HUES64 (cell line): ENCODE results near the gene LTC4S.

Experiments
- H3K27ac ChIP-seq: 2 replicates; pipeline ENCODE4 v1.7.0; 2013; ENCODE audit warnings: low read depth, low read length, inconsistent platforms
- H3K27me3 ChIP-seq: 2 replicates; pipeline ENCODE4 v1.6.1; 2013; ENCODE audit warnings: mild to moderate bottlenecking, low read length; ENCODE audit not compliant: insufficient read depth
- H3K36me3 ChIP-seq: 2 replicates; pipeline ENCODE4 v1.6.1; 2013; ENCODE audit warnings: mild to moderate bottlenecking, low read length; ENCODE audit not compliant: insufficient read depth
- H3K4me1 ChIP-seq: 2 replicates; pipeline ENCODE4 v1.6.1; 2013; ENCODE audit warnings: mild to moderate bottlenecking, low read length, moderate library complexity; ENCODE audit not compliant: insufficient read depth
- H3K4me3 ChIP-seq: 2 replicates; pipeline ENCODE4 v1.5.1; 2013; ENCODE audit warnings: mild to moderate bottlenecking, low read length, moderate library complexity
- H3K9ac ChIP-seq: 2 replicates; pipeline ENCODE4 v1.6.1; 2013; ENCODE audit warnings: mild to moderate bottlenecking, low read depth, low read length
- H3K9me3 ChIP-seq: 2 replicates; pipeline ENCODE4 v1.6.1; 2013; ENCODE audit warnings: low read depth, low read length; ENCODE audit not compliant: insufficient read depth
- WGBS: fragments of 150-250, 120-280 bp; methylation state at CpG from one replicate; pipeline ENCODE4 v1.1.7; 2013; ENCODE audit warnings: missing lambda C conversion rate; 5-methylcytosine and 5-hydroxymethylcytosine counted together

The LTC4S gene

DNA sequence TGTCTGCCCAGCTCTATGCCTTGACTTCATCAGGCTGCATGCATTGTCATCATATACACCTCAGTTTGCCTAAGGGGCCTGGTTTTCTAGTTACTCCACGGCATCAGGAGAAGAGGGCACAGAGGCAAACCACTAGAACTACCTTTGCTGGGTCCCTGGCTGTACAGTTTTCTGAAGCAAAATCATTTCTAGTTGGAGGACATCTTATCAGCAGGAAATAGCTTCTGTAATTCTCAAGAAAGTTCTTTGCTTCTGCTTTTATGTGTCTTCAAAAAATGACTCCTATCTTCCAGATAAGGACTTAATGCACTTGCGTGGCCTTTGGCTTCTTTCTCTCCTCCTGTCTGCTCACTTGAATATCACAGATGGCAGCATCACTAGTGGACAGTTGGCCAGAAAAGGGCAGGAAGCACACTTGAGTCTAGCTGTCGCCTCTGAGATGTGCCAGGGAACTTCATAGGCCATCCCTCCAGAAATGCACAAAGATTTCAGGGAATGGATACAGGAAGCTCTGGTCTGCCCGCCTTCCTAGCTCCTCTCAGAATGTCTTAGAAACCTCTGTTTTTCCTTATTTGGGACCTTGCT, 22.4 kb upstream of the LTC4S start:
- Histone ChIP-seq H3K36me3 (peaks cover 96% of the 10 kb centered on the region), H3K27ac (no peak overlapping the region), H3K4me3 (no peak overlapping the region), H3K9ac (no peak overlapping the region; the same call in 1 of the 2 replicates), H3K4me1 (peaks cover 6% of the 10 kb centered on the region; the same call in 1 of the 2 replicates), H3K27me3 (no peaks in the 10 kb centered on the region), H3K9me3 (no peaks in the 10 kb centered on the region)
- 97% methylated on average over 4 of the region's 4 CpGs for WGBS

DNA sequence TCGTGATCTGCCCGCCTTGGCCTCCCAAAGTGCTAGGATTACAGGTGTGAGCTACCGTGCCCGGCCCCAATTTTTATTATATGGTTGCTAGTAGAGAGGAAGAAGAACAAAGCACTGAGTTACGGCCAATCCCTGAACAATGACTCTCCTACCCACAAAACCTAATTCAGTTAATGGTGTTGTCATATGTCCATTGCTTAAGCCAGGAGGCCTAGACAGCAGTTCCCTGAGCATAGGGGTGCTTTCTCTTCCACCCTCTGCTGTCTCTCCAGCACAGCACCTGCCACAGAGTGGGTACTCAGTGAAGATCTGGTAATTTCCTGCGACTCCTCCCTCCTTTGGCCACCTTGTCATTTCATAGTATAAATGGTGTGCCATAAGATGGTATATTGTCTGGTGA, 21.4 kb upstream of the LTC4S start:
- 93% methylated on average over 6 of the region's 6 CpGs for WGBS
- peaks cover 95% of the 10 kb centered on the region for H3K36me3 ChIP-seq
- no peaks in the 10 kb centered on the region for H3K4me1 ChIP-seq

DNA sequence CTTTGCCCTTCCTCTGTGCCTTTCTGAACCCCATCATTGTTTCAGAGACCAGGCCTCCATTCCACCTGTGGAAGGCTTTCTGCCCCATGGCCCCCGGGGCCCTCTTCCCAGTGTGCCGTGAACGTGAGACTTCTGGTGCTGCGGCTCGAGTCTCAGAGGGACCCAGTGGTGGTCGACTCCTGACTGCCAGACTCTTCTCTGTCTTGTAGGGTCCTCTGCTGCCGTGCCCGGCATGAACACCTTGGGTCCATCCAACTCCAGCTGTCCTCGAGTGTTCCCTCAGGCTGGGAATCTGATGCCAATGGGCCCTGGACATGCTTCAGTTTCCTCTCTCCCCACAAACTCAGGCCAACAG, 20.1 kb upstream of the LTC4S start:
- no peaks in the 10 kb centered on the region for H3K9me3 ChIP-seq
- H3K36me3 ChIP-seq, result peaks cover 97% of the 10 kb centered on the region
- no peaks in the 10 kb centered on the region for H3K27me3 ChIP-seq
- 96% methylated on average over 9 of the region's 9 CpGs for WGBS
- H3K27ac ChIP-seq, result no peak overlapping the region
- H3K4me3 ChIP-seq, result no peak overlapping the region
- H3K9ac ChIP-seq, result no peak overlapping the region
- H3K4me1 ChIP-seq, result no peaks in the 10 kb centered on the region

More for the DNA sequence above, 21.4 kb upstream of the LTC4S start:
- Histone ChIP-seq H3K4me3 (no peak overlapping the region), H3K9me3 (no peaks in the 10 kb centered on the region), H3K9ac (no peak overlapping the region), H3K27me3 (no peaks in the 10 kb centered on the region), H3K27ac (no peak overlapping the region)

DNA sequence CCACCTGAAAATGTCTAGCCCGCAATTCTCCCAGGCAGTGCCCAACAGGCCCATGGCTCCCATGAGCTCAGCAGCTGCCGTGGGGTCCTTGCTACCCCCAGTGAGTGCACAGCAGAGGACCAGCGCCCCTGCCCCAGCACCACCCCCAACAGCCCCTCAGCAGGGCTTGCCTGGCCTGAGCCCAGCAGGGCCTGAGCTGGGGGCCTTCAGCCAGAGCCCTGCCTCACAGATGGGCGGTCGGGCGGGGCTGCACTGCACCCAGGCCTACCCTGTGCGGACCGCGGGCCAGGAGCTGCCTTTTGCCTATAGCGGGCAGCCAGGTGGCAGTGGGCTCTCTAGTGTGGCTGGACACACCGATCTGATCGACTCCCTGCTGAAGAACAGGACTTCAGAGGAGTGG, 19.3 kb upstream of the LTC4S start:
- Histone ChIP-seq H3K4me1 (no peaks in the 10 kb centered on the region), H3K27me3 (no peaks in the 10 kb centered on the region), H3K36me3 (peaks cover 92% of the 10 kb centered on the region), H3K9ac (no peak overlapping the region), H3K4me3 (no peak overlapping the region), H3K27ac (no peak overlapping the region), H3K9me3 (no peaks in the 10 kb centered on the region)
- 96% methylated on average over 12 of the region's 12 CpGs for WGBS

DNA sequence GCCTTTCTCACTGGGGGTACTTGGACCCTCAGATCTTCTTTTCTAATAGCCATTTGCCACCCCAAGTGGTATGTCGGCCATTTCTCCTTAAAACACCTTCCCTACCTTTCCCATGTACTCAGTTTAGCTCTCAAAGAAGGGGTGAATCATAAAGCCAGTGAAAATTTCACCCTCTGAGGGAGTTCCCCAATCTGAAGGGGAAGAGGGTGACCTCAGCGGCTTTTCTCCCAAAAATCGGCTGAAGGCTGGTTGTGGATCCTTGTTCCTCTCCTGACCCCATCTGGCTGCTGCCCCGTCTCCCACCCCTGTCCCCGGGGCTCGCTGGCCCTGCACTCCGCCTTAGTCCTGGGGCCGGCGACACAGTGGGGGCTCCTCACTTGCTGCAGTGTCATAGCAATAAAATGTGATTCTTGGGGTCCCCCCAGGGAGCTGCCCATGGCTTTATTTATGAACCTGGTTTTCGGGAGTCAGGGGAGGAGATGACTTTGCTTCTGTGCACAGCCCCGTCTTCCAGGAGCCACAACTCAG, 17.3 kb upstream of the LTC4S start:
- WGBS, result 93% methylated on average over 11 of the region's 11 CpGs
- no peak overlapping the region for H3K27ac ChIP-seq

DNA sequence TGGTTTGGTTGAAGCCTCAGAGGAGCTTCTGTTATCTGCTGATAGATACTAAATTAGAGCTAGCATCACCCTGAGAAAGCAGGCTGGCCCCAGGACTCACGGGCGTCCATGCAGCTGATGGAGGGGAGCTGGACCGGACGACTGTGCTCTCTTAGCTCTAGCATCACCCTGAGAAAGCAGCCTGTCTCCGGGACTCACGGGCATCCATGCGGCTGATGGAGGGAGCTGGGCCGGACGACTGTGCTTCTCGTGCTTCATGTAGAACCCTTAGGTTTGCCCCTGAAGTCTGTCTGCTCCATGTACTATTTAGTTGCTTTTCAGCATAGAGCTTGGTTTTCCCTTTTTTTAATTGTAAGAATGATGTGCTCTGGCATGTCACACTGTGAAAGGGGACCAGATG, 16.3 kb upstream of the LTC4S start:
- WGBS, result 97% methylated on average over 10 of the region's 10 CpGs
- H3K4me3 ChIP-seq, result no peak overlapping the region
- H3K9me3 ChIP-seq, result no peaks in the 10 kb centered on the region
- peaks cover 74% of the 10 kb centered on the region for H3K36me3 ChIP-seq
- H3K4me1 ChIP-seq, result no peaks in the 10 kb centered on the region
- H3K27ac ChIP-seq, result no peak overlapping the region
- no peak overlapping the region for H3K9ac ChIP-seq
- H3K27me3 ChIP-seq, result no peaks in the 10 kb centered on the region

More for the DNA sequence above, 17.3 kb upstream of the LTC4S start:
- H3K4me3 ChIP-seq, result no peak overlapping the region
- H3K9ac ChIP-seq, result no peak overlapping the region
- no peaks in the 10 kb centered on the region for H3K27me3 ChIP-seq
- H3K9me3 ChIP-seq, result no peaks in the 10 kb centered on the region
- H3K4me1 ChIP-seq, result no peaks in the 10 kb centered on the region
- peaks cover 83% of the 10 kb centered on the region for H3K36me3 ChIP-seq

DNA sequence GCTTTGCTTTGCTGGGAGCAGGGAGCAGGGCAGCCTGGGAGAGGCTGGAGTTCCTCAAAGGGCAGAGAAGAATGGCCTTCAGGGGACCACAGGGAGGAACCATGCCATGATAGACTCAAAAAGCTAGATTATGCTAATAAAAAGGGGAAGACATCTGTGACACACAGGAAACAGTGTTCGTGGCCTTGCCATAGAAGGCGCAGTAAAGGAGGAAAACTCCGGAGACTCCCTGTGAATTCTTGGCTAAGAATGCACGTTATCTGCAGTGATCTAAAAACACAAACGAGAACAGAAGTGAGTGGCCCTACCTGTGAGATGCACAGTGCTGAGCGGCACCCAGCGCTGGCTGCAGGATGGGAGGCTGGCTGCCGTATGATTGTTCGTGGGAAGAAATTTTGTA, 15.9 kb upstream of the LTC4S start:
- H3K27ac ChIP-seq, result no peak overlapping the region
- no peaks in the 10 kb centered on the region for H3K9me3 ChIP-seq
- no peak overlapping the region for H3K9ac ChIP-seq
- H3K36me3 ChIP-seq, result peaks cover 70% of the 10 kb centered on the region
- no peak overlapping the region for H3K4me3 ChIP-seq
- no peaks in the 10 kb centered on the region for H3K27me3 ChIP-seq
- 95% methylated on average over 9 of the region's 9 CpGs for WGBS
- H3K4me1 ChIP-seq, result no peaks in the 10 kb centered on the region

DNA sequence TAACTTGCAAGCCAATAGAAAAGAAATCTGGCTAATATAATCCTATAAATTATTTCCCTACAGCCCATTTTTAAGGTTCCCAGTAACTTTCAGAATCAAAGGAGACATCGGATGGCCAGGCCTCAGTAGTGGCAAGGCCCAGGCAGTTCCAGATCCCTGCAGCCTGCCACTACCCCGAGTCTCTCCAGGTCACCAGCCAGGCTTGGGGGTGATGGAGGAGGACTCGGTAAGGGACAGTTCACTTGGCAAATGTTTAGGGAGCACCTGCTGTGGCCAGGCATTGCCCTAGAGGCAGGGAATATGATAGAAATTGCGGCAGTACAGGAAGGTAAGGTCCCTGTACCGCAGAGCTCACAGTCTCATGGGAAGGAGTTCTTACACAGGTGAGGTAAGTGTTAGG, 15.2 kb upstream of the LTC4S start:
- no peak overlapping the region for H3K9ac ChIP-seq
- H3K4me1 ChIP-seq, result no peaks in the 10 kb centered on the region
- H3K27ac ChIP-seq, result no peak overlapping the region
- H3K36me3 ChIP-seq, result peaks cover 63% of the 10 kb centered on the region
- H3K4me3 ChIP-seq, result no peak overlapping the region
- no peaks in the 10 kb centered on the region for H3K27me3 ChIP-seq
- no peaks in the 10 kb centered on the region for H3K9me3 ChIP-seq
- WGBS, result 94% methylated on average over 5 of the region's 5 CpGs

DNA sequence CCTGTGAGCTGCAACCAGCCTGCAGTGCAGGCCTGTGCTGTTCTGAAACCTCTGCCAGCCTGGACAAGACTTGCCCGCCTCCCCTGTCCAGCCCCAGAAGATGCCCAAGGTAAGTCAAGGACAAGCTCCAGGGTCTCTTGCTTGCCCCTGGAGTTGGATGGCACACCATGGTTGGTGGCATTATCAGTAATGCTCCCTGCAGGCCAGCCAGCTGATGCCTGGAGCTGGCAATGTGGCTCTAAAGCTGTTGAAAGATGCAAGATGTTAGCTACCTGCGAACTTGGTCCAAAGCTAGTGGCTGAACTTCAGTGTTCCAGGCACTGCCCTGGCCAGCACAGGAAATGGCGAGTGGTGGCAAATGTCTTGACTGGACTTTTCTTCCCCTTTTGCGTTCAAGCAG, 14.0 kb upstream of the LTC4S start:
- Histone ChIP-seq H3K36me3 (peaks cover 51% of the 10 kb centered on the region), H3K27me3 (no peaks in the 10 kb centered on the region), H3K9me3 (no peaks in the 10 kb centered on the region), H3K27ac (no peak overlapping the region), H3K9ac (no peak overlapping the region), H3K4me1 (no peaks in the 10 kb centered on the region), H3K4me3 (no peak overlapping the region)
- WGBS, result 96% methylated on average over 4 of the region's 4 CpGs

DNA sequence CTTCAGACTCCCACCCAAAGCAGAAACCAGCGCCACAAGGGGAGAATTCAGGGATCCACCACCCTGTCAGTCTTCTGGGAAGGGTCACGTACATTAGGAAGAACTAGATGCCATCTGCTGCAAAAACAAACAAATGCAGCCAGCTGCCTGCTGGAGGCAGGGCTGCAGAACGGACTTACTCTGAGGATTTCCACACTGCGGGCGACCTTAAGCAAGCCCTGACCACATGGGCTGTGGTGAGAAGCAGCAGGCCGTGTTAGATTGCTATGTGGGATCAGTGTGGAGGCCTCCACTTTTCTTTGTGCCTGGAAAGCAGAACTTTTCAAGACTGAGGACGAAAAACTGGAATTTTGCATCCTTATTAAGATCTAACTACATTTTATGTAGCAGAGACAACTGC, 13.4 kb upstream of the LTC4S start:
- Histone ChIP-seq H3K4me3 (no peak overlapping the region), H3K27me3 (no peaks in the 10 kb centered on the region), H3K9me3 (no peaks in the 10 kb centered on the region), H3K36me3 (peaks cover 45% of the 10 kb centered on the region), H3K4me1 (no peaks in the 10 kb centered on the region), H3K27ac (no peak overlapping the region), H3K9ac (no peak overlapping the region)
- 94% methylated on average over 7 of the region's 7 CpGs for WGBS

DNA sequence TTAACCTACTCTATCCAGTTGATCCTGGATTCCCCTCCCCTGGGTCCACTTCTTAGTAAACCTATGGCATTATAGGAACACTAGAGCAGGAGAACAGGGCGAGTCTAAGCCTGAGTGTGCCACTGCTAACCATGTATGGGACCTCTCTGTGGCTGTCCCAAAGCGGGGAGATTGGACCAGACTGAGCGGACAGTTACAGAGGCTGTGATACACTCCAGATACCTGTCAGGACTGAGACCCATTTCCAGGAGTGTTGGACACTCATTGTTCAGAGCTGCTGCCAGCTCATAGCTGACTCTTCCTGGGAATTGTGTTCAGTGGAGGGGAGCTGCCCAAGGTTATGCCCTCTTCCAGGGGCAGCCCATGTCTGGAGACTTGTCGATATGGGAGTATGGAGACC, 11.9 kb upstream of the LTC4S start:
- no peak overlapping the region for H3K27ac ChIP-seq
- no peaks in the 10 kb centered on the region for H3K4me1 ChIP-seq
- peaks cover 31% of the 10 kb centered on the region for H3K36me3 ChIP-seq
- no peaks in the 10 kb centered on the region for H3K27me3 ChIP-seq
- no peak overlapping the region for H3K9ac ChIP-seq
- 96% methylated on average over 4 of the region's 4 CpGs for WGBS
- H3K9me3 ChIP-seq, result no peaks in the 10 kb centered on the region
- H3K4me3 ChIP-seq, result no peak overlapping the region

DNA sequence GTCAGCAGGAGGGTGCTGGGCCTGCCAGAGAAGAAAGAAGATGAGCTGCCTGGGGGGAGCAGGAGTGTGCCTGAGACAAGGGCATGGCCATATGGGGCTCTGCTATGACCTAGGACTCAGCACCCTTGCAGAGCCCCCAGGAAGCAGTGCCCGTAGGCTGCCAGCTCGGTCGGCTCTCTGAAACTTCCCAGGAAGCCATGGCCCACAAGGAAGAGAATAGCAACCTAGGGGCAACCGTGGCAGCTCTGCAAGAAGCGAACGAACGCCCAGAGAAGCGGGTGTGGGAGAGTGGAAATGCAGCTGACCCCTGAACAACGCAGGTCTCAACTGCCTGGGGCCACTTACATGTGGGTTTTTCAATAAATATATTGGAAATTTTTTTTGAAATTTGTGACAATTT, 10.7 kb upstream of the LTC4S start:
- H3K36me3 ChIP-seq, result peaks cover 18% of the 10 kb centered on the region
- no peak overlapping the region for H3K9ac ChIP-seq
- no peaks in the 10 kb centered on the region for H3K27me3 ChIP-seq
- no peaks in the 10 kb centered on the region for H3K4me1 ChIP-seq
- no peaks in the 10 kb centered on the region for H3K9me3 ChIP-seq
- no peak overlapping the region for H3K4me3 ChIP-seq
- H3K27ac ChIP-seq, result no peak overlapping the region
- WGBS, result 96% methylated on average over 9 of the region's 9 CpGs
